Adipocyte (in vitro differentiated cells): Measurements from ENCODE around the gene RGS7BP.

Experiments
- DNase-seq: peaks from one replicate; pipeline ENCODE4 v3.0.0-alpha.2; 2015; ENCODE audit warnings: low read depth
- H3K27me3 ChIP-seq: replicated peaks from 2 replicates; pipeline ENCODE4 v1.7.0; 2013; ENCODE audit warnings: mild to moderate bottlenecking, low read length, moderate library complexity; ENCODE audit not compliant: control insufficient read depth, insufficient read depth
- H3K36me3 ChIP-seq: 2 replicates; pipeline ENCODE4 v1.7.0; 2013; ENCODE audit warnings: low read length, mild to moderate bottlenecking, moderate library complexity; ENCODE audit not compliant: control insufficient read depth, insufficient read depth, severe bottlenecking
- H3K4me1 ChIP-seq: 2 replicates; pipeline ENCODE4 v1.7.0; 2013; ENCODE audit warnings: mild to moderate bottlenecking, low read length, moderate library complexity; ENCODE audit not compliant: control insufficient read depth, insufficient read depth
- H3K4me3 ChIP-seq: 2 replicates; pipeline ENCODE4 v1.7.0; 2013; ENCODE audit warnings: mild to moderate bottlenecking, low read length, moderate library complexity
- H3K9ac ChIP-seq: 2 replicates; pipeline ENCODE4 v1.7.0; 2013; ENCODE audit warnings: mild to moderate bottlenecking, low read length, moderate library complexity
- H3K9me3 ChIP-seq: 2 replicates; pipeline ENCODE4 v1.7.0; 2013; ENCODE audit warnings: mild to moderate bottlenecking, low read length, moderate library complexity; ENCODE audit not compliant: control insufficient read depth

Gene RGS7BP

DNA sequence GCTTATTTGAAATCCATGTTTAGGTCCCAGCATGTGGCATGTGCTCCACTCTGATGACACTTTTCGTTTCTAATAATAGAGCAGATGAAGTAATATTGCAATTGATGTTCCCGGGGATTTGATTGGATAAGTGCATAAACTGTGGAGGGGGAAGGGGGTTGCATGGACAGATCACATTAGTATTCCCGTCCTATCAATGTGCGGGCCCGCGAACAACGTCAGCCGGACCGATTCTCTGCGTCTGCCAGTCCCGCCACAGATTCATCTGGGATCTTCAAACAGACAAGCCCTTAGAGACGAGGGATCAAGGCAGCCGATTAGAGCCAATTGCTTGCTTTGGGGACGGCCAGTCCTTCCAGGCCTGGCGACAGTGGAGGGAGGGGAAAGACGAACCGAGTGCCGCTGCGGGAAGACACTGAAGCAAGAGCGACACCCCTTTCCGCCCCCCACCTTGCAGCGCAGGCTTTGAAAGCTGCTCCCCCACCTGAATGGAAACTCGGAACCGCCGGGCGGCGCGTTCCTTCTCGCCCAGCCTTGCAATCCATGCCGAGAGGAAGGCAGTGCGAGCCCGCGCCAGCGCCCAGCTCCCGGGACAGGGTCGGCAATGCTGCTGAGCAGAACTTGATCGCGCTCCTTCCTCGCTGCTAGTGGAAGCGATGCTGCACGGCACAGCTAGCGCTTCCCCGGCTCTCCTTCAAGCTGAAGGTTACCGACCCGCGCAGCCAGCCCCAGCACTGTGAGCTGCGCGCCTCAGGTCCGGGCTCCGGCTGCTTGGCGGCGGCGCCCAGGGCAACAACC is at the start of gene RGS7BP:
RGS7BP (plus strand) TSS at position 247 of the 798 bp plus-strand sequence. CDS start 610 bp downstream, outside the sequence.
- no peak within 1 kb of the TSS for H3K9ac ChIP-seq
- DNase-seq, result peak; percentile 39
- no peaks in the 10 kb centered on the region for H3K36me3 ChIP-seq
- no peaks in the 10 kb centered on the region for H3K9me3 ChIP-seq
- peaks cover 62% of the 10 kb centered on the region for H3K27me3 ChIP-seq
- peaks cover 4% of the 10 kb centered on the region for H3K4me1 ChIP-seq
- H3K4me3 ChIP-seq, result peak within 1 kb of the TSS; percentile 81

DNA sequence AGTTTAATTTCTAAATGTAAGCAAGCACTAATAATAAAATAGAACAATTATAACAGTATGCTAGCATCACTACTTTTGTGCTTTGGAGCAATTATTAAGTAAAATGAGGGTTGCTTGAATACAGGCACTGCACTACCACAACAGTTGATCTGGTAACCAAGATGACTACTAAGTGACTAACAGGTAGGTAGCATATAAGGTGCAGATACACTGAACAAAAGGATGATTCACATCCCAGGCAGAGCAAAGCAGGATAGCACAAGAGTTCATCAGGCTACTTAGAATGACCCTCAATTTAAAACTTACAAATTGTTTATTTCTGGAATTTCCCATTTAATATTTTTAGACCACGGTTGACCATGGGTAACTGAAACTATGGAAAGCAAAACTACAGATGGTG is 48.0 kb upstream of the RGS7BP start:
- no peak for DNase-seq

GRCh38 chr5:64458948-64459347 is 46.9 kb upstream of the RGS7BP start:
- no peaks in the 10 kb centered on the region for H3K27me3 ChIP-seq
- H3K36me3 ChIP-seq, result no peaks in the 10 kb centered on the region
- H3K4me3 ChIP-seq, result no peak overlapping the region
- H3K4me1 ChIP-seq, result no peaks in the 10 kb centered on the region
- no peak for DNase-seq
- peaks cover 8% of the 10 kb centered on the region for H3K9me3 ChIP-seq
- H3K9ac ChIP-seq, result no peak overlapping the region

More for the DNA sequence above, 48.0 kb upstream of the RGS7BP start:
- H3K36me3 ChIP-seq, result no peaks in the 10 kb centered on the region
- H3K27me3 ChIP-seq, result no peaks in the 10 kb centered on the region
- no peak overlapping the region for H3K9ac ChIP-seq
- peaks cover 1% of the 10 kb centered on the region for H3K9me3 ChIP-seq
- no peaks in the 10 kb centered on the region for H3K4me1 ChIP-seq
- no peak overlapping the region for H3K4me3 ChIP-seq

DNA sequence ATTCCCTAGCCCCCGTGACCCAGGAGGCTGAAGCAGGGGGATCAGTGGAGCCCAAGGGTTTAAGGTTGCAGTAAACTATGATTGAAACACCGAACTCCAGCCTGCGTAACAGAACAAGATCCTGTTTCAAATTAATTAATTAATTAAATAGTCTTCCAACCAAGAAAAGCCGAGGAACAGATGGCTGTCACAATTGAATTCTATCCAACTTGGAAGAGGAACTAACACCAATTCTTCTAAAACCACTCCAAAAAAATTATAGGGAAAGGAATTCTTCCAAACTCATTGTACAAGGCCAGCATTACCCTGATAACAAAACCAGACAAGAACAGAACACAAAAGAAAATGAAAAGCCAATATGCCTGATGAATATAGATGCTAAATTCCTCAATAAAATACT is 43.4 kb upstream of the RGS7BP start:
- Histone ChIP-seq H3K4me3 (no peak overlapping the region), H3K9me3 (peaks cover 21% of the 10 kb centered on the region), H3K27me3 (no peaks in the 10 kb centered on the region), H3K36me3 (no peaks in the 10 kb centered on the region), H3K4me1 (no peaks in the 10 kb centered on the region), H3K9ac (no peak overlapping the region)
- DNase-seq, result no peak

GRCh38 chr5:64486163-64486562 is 19.7 kb upstream of the RGS7BP start:
- no peaks in the 10 kb centered on the region for H3K36me3 ChIP-seq
- no peak overlapping the region for H3K9ac ChIP-seq
- no peaks in the 10 kb centered on the region for H3K4me1 ChIP-seq
- no peak overlapping the region for H3K4me3 ChIP-seq
- no peaks in the 10 kb centered on the region for H3K9me3 ChIP-seq
- no peak for DNase-seq
- no peaks in the 10 kb centered on the region for H3K27me3 ChIP-seq

DNA sequence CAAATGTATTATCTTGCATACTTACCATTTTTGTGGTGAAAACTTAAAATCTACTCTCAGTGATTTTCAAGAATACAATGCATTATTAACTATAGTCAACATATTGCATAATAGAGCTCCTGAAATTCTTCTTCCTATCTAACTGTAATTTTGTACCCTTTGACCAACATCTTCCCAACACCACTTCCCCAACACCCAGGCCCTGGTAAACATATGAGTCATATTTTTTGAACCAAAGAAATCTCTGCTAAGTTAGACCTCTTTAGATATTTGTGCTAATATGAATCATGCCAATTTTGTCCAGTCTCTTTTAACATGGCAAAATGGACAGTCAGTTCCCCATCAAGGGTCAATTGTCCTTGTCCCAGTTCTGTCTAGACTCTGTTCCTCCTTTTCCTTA is 18.5 kb upstream of the RGS7BP start:
- Histone ChIP-seq H3K4me3 (no peak overlapping the region), H3K9me3 (no peaks in the 10 kb centered on the region), H3K9ac (no peak overlapping the region), H3K27me3 (no peaks in the 10 kb centered on the region), H3K36me3 (no peaks in the 10 kb centered on the region), H3K4me1 (no peaks in the 10 kb centered on the region)
- no peak for DNase-seq

DNA sequence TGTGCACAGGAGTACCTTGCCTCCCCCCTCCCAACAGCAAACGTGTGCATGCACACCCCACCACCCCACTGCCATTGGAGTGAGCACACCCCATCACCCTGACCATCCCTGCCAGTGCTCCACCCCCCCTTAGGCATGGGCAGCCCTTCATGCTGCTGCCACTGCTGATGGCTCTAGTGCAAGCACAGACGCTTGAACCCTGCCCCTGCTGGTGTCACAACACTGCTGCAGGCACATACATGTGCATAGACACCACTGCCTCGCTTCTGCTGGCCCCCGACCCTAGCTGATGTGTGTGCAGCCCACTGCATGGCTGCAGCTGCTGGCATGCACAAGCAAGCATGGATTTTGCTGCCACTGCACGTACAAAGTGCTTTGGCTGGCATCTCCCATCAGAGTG is 16.0 kb upstream of the RGS7BP start:
- no peaks in the 10 kb centered on the region for H3K9me3 ChIP-seq
- H3K4me3 ChIP-seq, result no peak overlapping the region
- DNase-seq, result no peak

GRCh38 chr5:64497386-64497785 is 8.4 kb upstream of the RGS7BP start:
- Histone ChIP-seq H3K4me3 (no peak overlapping the region), H3K27me3 (no peaks in the 10 kb centered on the region), H3K4me1 (no peaks in the 10 kb centered on the region), H3K9ac (no peak overlapping the region), H3K9me3 (no peaks in the 10 kb centered on the region), H3K36me3 (no peaks in the 10 kb centered on the region)
- peak; percentile 5 for DNase-seq

More for the DNA sequence above, 16.0 kb upstream of the RGS7BP start:
- no peaks in the 10 kb centered on the region for H3K27me3 ChIP-seq
- no peaks in the 10 kb centered on the region for H3K4me1 ChIP-seq
- no peaks in the 10 kb centered on the region for H3K36me3 ChIP-seq
- H3K9ac ChIP-seq, result no peak overlapping the region

- H3K27me3 ChIP-seq, result peaks cover 34% of the 10 kb centered on the region
- no peaks in the 10 kb centered on the region for H3K9me3 ChIP-seq
- peaks cover 4% of the 10 kb centered on the region for H3K4me1 ChIP-seq
- H3K36me3 ChIP-seq, result no peaks in the 10 kb centered on the region
- no peak for DNase-seq
- no peak overlapping the region for H3K9ac ChIP-seq
- no peak overlapping the region for H3K4me3 ChIP-seq
Measured at GRCh38 chr5:64502196-64502595, 3.6 kb upstream of the RGS7BP start.

DNA sequence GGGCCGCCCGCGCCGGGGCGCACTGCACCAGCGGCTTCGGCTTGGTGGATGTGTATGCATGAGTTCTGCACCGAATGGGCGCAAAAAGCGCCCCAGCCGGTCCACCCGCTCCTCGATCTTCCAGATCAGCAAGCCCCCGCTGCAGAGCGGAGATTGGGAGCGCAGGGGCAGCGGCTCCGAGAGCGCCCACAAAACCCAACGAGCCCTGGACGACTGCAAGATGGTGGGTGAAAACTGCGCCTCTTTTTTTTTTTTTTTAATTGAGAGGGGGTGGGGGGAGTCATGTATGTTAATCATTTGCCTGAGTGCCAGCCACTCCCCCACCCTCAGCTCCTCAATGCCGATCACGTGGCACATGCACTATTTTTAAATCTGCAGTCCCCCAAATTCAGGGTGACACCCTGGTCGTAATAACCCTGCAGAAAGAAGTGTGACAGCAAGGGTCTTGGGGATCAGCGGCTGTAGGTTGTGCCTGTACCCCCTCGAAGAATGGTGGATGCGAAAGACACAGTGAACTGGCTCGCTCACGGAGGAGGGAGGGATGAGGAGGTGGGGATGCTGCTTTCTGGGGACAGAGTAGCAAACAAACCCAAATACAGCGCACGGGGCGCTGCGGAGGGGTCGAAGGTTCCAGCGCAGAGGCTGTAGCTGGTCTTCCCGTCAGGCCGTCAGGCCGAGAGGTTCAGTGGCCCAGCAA is 900 bp downstream of the RGS7BP start:
- DNase-seq, result no peak
- peaks cover 64% of the 10 kb centered on the region for H3K27me3 ChIP-seq
- no peaks in the 10 kb centered on the region for H3K9me3 ChIP-seq
- H3K9ac ChIP-seq, result no peak overlapping the region
- peak overlapping the region; percentile 81 for H3K4me3 ChIP-seq
- no peaks in the 10 kb centered on the region for H3K36me3 ChIP-seq
- peaks cover 4% of the 10 kb centered on the region for H3K4me1 ChIP-seq

DNA sequence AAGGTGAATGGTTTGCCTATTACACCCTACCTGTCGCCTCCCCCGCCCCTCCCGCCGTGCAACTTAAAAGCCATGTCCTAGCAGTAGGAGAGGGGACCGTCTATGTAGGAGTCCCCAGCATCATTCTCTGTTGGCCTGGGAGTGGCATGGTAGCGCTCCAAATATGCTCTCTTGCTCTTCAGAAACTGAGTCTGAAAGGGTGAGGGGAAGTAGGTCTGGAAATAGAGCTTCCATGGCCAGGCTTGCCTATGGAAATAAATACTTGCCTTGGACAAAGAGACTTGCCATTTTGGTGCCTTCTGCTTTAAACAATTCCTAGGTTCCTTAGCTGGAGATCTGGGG is 1.4 kb downstream of the RGS7BP start:
- DNase-seq, result no peak
- Histone ChIP-seq H3K27me3 (peaks cover 69% of the 10 kb centered on the region), H3K4me3 (no peak overlapping the region), H3K9ac (no peak overlapping the region), H3K36me3 (no peaks in the 10 kb centered on the region), H3K9me3 (no peaks in the 10 kb centered on the region), H3K4me1 (peaks cover 4% of the 10 kb centered on the region)
